GM04503 (cell line): Measurements from ENCODE around the gene BCAM.

Experiments
- DNase-seq: peaks from one replicate; pipeline ENCODE4 v3.0.0-alpha.2; 2012; ENCODE audit warnings: low read depth

BCAM gene

GRCh38 chr19:44792281-44792680 lies 16.6 kb upstream of the BCAM start:
- no peak for DNase-seq

GRCh38 chr19:44794610-44795009 lies 14.3 kb upstream of the BCAM start:
- no peak for DNase-seq

GRCh38 chr19:44795398-44795987 lies 13.4 kb upstream of the BCAM start:
- no peak for DNase-seq

- no peak for DNase-seq
Measured at GRCh38 chr19:44796701-44797115, 12.2 kb upstream of the BCAM start.

GRCh38 chr19:44799627-44800346 lies 9.1 kb upstream of the BCAM start:
- DNase-seq: no peak

- no peak for DNase-seq
Measured at GRCh38 chr19:44800461-44800860, 8.4 kb upstream of the BCAM start.

- DNase-seq: no peak
Measured at GRCh38 chr19:44803442-44804428, 5.2 kb upstream of the BCAM start.

GRCh38 chr19:44806291-44806690 lies 2.6 kb upstream of the BCAM start:
- DNase-seq: no peak

GRCh38 chr19:44807162-44807561 lies 1.7 kb upstream of the BCAM start:
- DNase-seq: no peak

- DNase-seq: no peak
Measured at GRCh38 chr19:44807652-44808462, 1.0 kb upstream of the BCAM start.

- no peak for DNase-seq
Measured at GRCh38 chr19:44809577-44810233, 802 bp downstream of the BCAM start.

GRCh38 chr19:44810234-44811121 lies 1.6 kb downstream of the BCAM start:
- no peak for DNase-seq

GRCh38 chr19:44811122-44811419 lies 2.2 kb downstream of the BCAM start:
- DNase-seq: no peak

- no peak for DNase-seq
Measured at GRCh38 chr19:44812142-44812718, 3.3 kb downstream of the BCAM start.

GRCh38 chr19:44813070-44813840 lies 4.4 kb downstream of the BCAM start:
- no peak for DNase-seq

GRCh38 chr19:44813841-44814470 lies 5.1 kb downstream of the BCAM start:
- DNase-seq: no peak

GRCh38 chr19:44814517-44814916 lies 5.6 kb downstream of the BCAM start:
- DNase-seq: no peak

GRCh38 chr19:44816301-44816700 lies 7.4 kb downstream of the BCAM start:
- no peak for DNase-seq
